Stomach (tissue), 4 donors: ENCODE measurements around the gene TTC7B.

ENCODE experiments used
- CTCF ChIP-seq, 7 experiments: fragments of 450-650 bp in 4 of 7; fragments of 200-600 bp in 3 of 7; sonication (generic) in 3 of 7; IDR thresholded peaks; one replicate each; pipeline ENCODE4 v1.5.1; 2016 to 2019; ENCODE audit warnings: antibody characterized with exemption in 7 of 7, control low read depth in 2 of 7, mild to moderate bottlenecking in 1 of 7
- EP300 ChIP-seq: sonication (generic); formaldehyde crosslinking; IDR thresholded peaks from one replicate; pipeline ENCODE4 v1.6.1; 2017; ENCODE audit warnings: antibody characterized with exemption
- POLR2A ChIP-seq, 4 donors: fragments of 450-650 bp; IDR thresholded peaks; one replicate each; pipeline ENCODE4 v1.6.1; 2016; ENCODE audit warnings: antibody characterized with exemption in 4 of 4, control low read depth in 2 of 4, mild to moderate bottlenecking in 1 of 4, moderate library complexity in 1 of 4
- POLR2AphosphoS5 ChIP-seq, 3 donors: sonication (generic); formaldehyde crosslinking; IDR thresholded peaks; one replicate each; pipeline ENCODE4 v1.6.1; 2016; ENCODE audit warnings: antibody characterized with exemption in 3 of 3

GRCh38 chr14:90514566-90514965 is 301.7 kb downstream of the TTC7B start:
- no peak for TF ChIP-seq CTCF (IDR thresholded peaks at IDR 0.05)
- no peak for TF ChIP-seq POLR2AphosphoS5 (IDR thresholded peaks at IDR 0.05)
- TF ChIP-seq POLR2A (IDR thresholded peaks at IDR 0.05) = no peak
- TF ChIP-seq EP300 = no peak
